HG03045 (cell line): ENCODE data around the gene RTP5.
"Not testable (repeated sequence)": the region's sequence is repeated elsewhere in the genome, so short reads cannot be mapped to it uniquely, and the experiment has no call there.

ENCODE experiments used
- ATAC-seq: cut with Tn5 transposase; IDR thresholded peaks from one replicate; pipeline ENCODE4 v1.9.1; 2021; ENCODE audit warnings: mild to moderate bottlenecking, moderate library complexity; ENCODE audit not compliant: unreplicated experiment

Gene RTP5

GRCh38 chr2:241869087-241869961, at the start of gene RTP5:
Gene RTP5, plus strand, starts transcription at chr2:241869729. Its CDS starts 28 bp downstream, at chr2:241869757.
- ATAC-seq: no peak

- ATAC-seq: not testable (repeated sequence)
Observed at GRCh38 chr2:241819947-241820624, 49.4 kb upstream of the RTP5 start.

- no peak for ATAC-seq
Observed at GRCh38 chr2:241820625-241821384, 48.7 kb upstream of the RTP5 start.

GRCh38 chr2:241821460-241822263, 47.9 kb upstream of the RTP5 start:
- ATAC-seq: no peak

GRCh38 chr2:241822264-241822623, 47.3 kb upstream of the RTP5 start:
- ATAC-seq: no peak

GRCh38 chr2:241823531-241824437, 45.7 kb upstream of the RTP5 start:
- not testable (repeated sequence) for ATAC-seq

GRCh38 chr2:241827394-241827793, 42.1 kb upstream of the RTP5 start:
- ATAC-seq: no peak

GRCh38 chr2:241833101-241833663, 36.3 kb upstream of the RTP5 start:
- ATAC-seq: no peak

GRCh38 chr2:241833756-241834526, 35.6 kb upstream of the RTP5 start:
- ATAC-seq: not testable (repeated sequence)

GRCh38 chr2:241834527-241835210, 34.9 kb upstream of the RTP5 start:
- ATAC-seq: no peak

GRCh38 chr2:241835611-241836010, 33.9 kb upstream of the RTP5 start:
- no peak for ATAC-seq

GRCh38 chr2:241836292-241836691, 33.2 kb upstream of the RTP5 start:
- no peak for ATAC-seq

GRCh38 chr2:241837197-241837965, 32.1 kb upstream of the RTP5 start:
- no peak for ATAC-seq

- ATAC-seq: no peak
Observed at GRCh38 chr2:241841181-241842066, 28.1 kb upstream of the RTP5 start.

GRCh38 chr2:241842067-241842415, 27.5 kb upstream of the RTP5 start:
- ATAC-seq: no peak

GRCh38 chr2:241842620-241843211, 26.8 kb upstream of the RTP5 start:
- ATAC-seq: no peak
